Measurements from ENCODE around the gene ZNF548. TPM values are rescaled to one million over a fixed set of nuclear protein-coding genes. Genes with fewer than 3 reads are reported as not detected.

ZNF548 gene
- polyA plus RNA-seq, 1 donor (not counting 4 experiments of a cell fraction or from before 2014, with no cell fraction given) = 11.4 TPM

GRCh38 chr19:57421037-57421436 is 31.4 kb downstream of the ZNF548 start:
- H3K4me2 ChIP-seq (ENCODE audit: control insufficient read depth, extremely low read depth, insufficient read depth, low read depth, low read length) = no peak overlapping the region
- dilution Hi-C loops (cut with MboI; ENCODE audit: extremely low pct_ligation_motif_present, low sequenced_read_pairs) = no loop called here
- H3K79me2 ChIP-seq (ENCODE audit: control insufficient read depth, insufficient read depth, low read length) = peaks cover 2% of the 10 kb centered on the region
- no peak overlapping the region for H2AFZ ChIP-seq (ENCODE audit: control insufficient read depth, low read length)
- H3K27ac ChIP-seq (ENCODE audit: control insufficient read depth, insufficient read depth, low read length) = no peak overlapping the region
- no peak for TF ChIP-seq EZH2 (IDR thresholded peaks at IDR 0.05; ENCODE audit: low read length)
- no peak for TF ChIP-seq CTCF (optimal IDR thresholded peaks at IDR 0.05 in 1 of 3, IDR thresholded peaks at IDR 0.05 in 1 of 3, conservative IDR thresholded peaks at IDR 0.05 in 1 of 3; ENCODE audit: extremely low read depth in 1 of 3, insufficient read depth in 2 of 3, low read length in 3 of 3)
- no peak for FAIRE-seq
- H3K4me1 ChIP-seq (ENCODE audit: control insufficient read depth, extremely low read depth, insufficient read depth, low read length) = no peaks in the 10 kb centered on the region
- DNase-seq (ENCODE audit: low read depth, low spot score) = no peak
- H3K27me3 ChIP-seq (ENCODE audit: control insufficient read depth, extremely low read depth, insufficient read depth, low read length) = no peaks in the 10 kb centered on the region
- no peak overlapping the region for H3K4me3 ChIP-seq (ENCODE audit: control insufficient read depth in 2 of 3, extremely low read depth in 1 of 3, insufficient read depth in 2 of 3, low read depth in 1 of 3, low read length in 3 of 3)
- no peaks in the 10 kb centered on the region for H3K9me3 ChIP-seq (ENCODE audit: control insufficient read depth, low read depth, low read length)
- H3K9ac ChIP-seq (ENCODE audit: control insufficient read depth, extremely low read depth, insufficient read depth, low read length) = no peak overlapping the region
- no peaks in the 10 kb centered on the region for H3K9me1 ChIP-seq (ENCODE audit: control insufficient read depth, extremely low read depth, insufficient read depth, low read length)
- H3K36me3 ChIP-seq (ENCODE audit: control insufficient read depth in 2 of 2, extremely low read depth in 1 of 2, insufficient read depth in 2 of 2, low read length in 2 of 2) = peaks cover 17 to 26% of the 10 kb centered on the region in 2 experiments
- H4K20me1 ChIP-seq (ENCODE audit: control insufficient read depth, extremely low read depth, insufficient read depth, low read length) = no peaks in the 10 kb centered on the region

GRCh38 chr19:57434386-57435061 is 44.9 kb downstream of the ZNF548 start:
- Histone ChIP-seq H3K36me3 (ENCODE audit: control insufficient read depth in 2 of 2, extremely low read depth in 1 of 2, insufficient read depth in 2 of 2, low read length in 2 of 2) (peaks cover 3 to 4% of the 10 kb centered on the region in 2 experiments), H3K4me3 (ENCODE audit: control insufficient read depth in 2 of 3, extremely low read depth in 1 of 3, insufficient read depth in 2 of 3, low read depth in 1 of 3, low read length in 3 of 3) (peak overlapping the region; percentile 73 to 93 (median 91)), H4K20me1 (ENCODE audit: control insufficient read depth, extremely low read depth, insufficient read depth, low read length) (no peaks in the 10 kb centered on the region), H3K9me1 (ENCODE audit: control insufficient read depth, extremely low read depth, insufficient read depth, low read length) (no peaks in the 10 kb centered on the region), H3K9me3 (ENCODE audit: control insufficient read depth, low read depth, low read length) (no peaks in the 10 kb centered on the region), H3K27ac (ENCODE audit: control insufficient read depth, insufficient read depth, low read length) (peak overlapping the region; percentile 89), H2AFZ (ENCODE audit: control insufficient read depth, low read length) (peak overlapping the region; percentile 52), H3K4me1 (ENCODE audit: control insufficient read depth, extremely low read depth, insufficient read depth, low read length) (peaks cover 4% of the 10 kb centered on the region), H3K79me2 (ENCODE audit: control insufficient read depth, insufficient read depth, low read length) (peaks cover 38% of the 10 kb centered on the region), H3K4me2 (ENCODE audit: control insufficient read depth, extremely low read depth, insufficient read depth, low read depth, low read length) (peak overlapping the region; percentile 81), H3K27me3 (ENCODE audit: control insufficient read depth, extremely low read depth, insufficient read depth, low read length) (no peaks in the 10 kb centered on the region), H3K9ac (ENCODE audit: control insufficient read depth, extremely low read depth, insufficient read depth, low read length) (peak overlapping the region; percentile 86)
- TF ChIP-seq CTCF (optimal IDR thresholded peaks at IDR 0.05 in 1 of 3, IDR thresholded peaks at IDR 0.05 in 1 of 3, conservative IDR thresholded peaks at IDR 0.05 in 1 of 3; ENCODE audit: extremely low read depth in 1 of 3, insufficient read depth in 2 of 3, low read length in 3 of 3) = no peak
- no peak for TF ChIP-seq EZH2 (IDR thresholded peaks at IDR 0.05; ENCODE audit: low read length)
- DNase-seq (ENCODE audit: low read depth, low spot score) (no peak), FAIRE-seq (no peak)
- dilution Hi-C loops (cut with MboI; ENCODE audit: extremely low pct_ligation_motif_present, low sequenced_read_pairs) = no loop called here
